ENCODE data around the gene BRPF1.

- TF ChIP-seq CTCF (conservative IDR thresholded peaks at IDR 0.05; ENCODE audit: low read length) = no peak
- TF ChIP-seq EZH2phosphoT487 (IDR thresholded peaks at IDR 0.05; ENCODE audit: borderline replicate concordance) = no peak
Measured at GRCh38 chr3:9784965-9785364, 53.4 kb downstream of the BRPF1 start.

All from Loucy (cell line).